HCT116 (cell line): ENCODE measurements around the gene USP43.

ENCODE experiments used
- EZH2 ChIP-seq: fragments of 200-600 bp; sonication (generic); IDR thresholded peaks from 2 replicates; pipeline ENCODE4 v1.6.1; 2017; ENCODE audit warnings: antibody characterized with exemption, mixed run types
- JUND ChIP-seq: IDR thresholded peaks from 2 replicates; pipeline ENCODE4 v1.6.1; 2012
- POLR2A ChIP-seq: IDR thresholded peaks from 2 replicates; pipeline ENCODE4 v1.7.0; 2011; ENCODE audit warnings: borderline replicate concordance; ENCODE audit not compliant: insufficient read depth, insufficient read length; ENCODE audit errors: extremely low read depth
- POLR2AphosphoS5 ChIP-seq: IDR thresholded peaks from 2 replicates; pipeline ENCODE4 v1.6.1; 2011; ENCODE audit warnings: mild to moderate bottlenecking, low read depth, low read length, moderate library complexity
- RAD21 ChIP-seq: IDR thresholded peaks from 2 replicates; pipeline ENCODE4 v1.6.1; 2012; ENCODE audit warnings: low read depth, mild to moderate bottlenecking
- ZNF274 ChIP-seq: fragments of 200-500 bp; sonication (Bioruptor generic); IDR thresholded peaks from 2 replicates; pipeline ENCODE4 v1.6.1; 2014; ENCODE audit warnings: mild to moderate bottlenecking, low read depth, low read length, inconsistent platforms
- TF ChIP-seq, protein P1 (sequence below), 3 experiments: fragments of 200-600 bp in 1 of 3; sonication (generic) in 1 of 3; IDR thresholded peaks in 2 of 3; conservative IDR thresholded peaks in 1 of 3; 2 replicates each; pipeline ENCODE4 v1.5.1; 2012 to 2017; ENCODE audit warnings: low read depth in 2 of 3, low read length in 2 of 3, antibody characterized with exemption in 1 of 3, borderline replicate concordance in 1 of 3, control low read depth in 1 of 3, mild to moderate bottlenecking in 1 of 3, mixed read lengths in 1 of 3, mixed run types in 1 of 3, moderate library complexity in 1 of 3; ENCODE audit not compliant: insufficient read depth in 1 of 3
- TF ChIP-seq, protein P2 (sequence below): IDR thresholded peaks from 2 replicates; pipeline ENCODE4 v1.6.1; 2012

GRCh38 chr17:9726291-9726690 lies 81.0 kb downstream of the USP43 start:
- TF ChIP-seq POLR2A: no peak
- TF ChIP-seq RAD21: no peak
- no peak for TF ChIP-seq EZH2
- no peak for TF ChIP-seq POLR2AphosphoS5
- TF ChIP-seq, protein P1, sequence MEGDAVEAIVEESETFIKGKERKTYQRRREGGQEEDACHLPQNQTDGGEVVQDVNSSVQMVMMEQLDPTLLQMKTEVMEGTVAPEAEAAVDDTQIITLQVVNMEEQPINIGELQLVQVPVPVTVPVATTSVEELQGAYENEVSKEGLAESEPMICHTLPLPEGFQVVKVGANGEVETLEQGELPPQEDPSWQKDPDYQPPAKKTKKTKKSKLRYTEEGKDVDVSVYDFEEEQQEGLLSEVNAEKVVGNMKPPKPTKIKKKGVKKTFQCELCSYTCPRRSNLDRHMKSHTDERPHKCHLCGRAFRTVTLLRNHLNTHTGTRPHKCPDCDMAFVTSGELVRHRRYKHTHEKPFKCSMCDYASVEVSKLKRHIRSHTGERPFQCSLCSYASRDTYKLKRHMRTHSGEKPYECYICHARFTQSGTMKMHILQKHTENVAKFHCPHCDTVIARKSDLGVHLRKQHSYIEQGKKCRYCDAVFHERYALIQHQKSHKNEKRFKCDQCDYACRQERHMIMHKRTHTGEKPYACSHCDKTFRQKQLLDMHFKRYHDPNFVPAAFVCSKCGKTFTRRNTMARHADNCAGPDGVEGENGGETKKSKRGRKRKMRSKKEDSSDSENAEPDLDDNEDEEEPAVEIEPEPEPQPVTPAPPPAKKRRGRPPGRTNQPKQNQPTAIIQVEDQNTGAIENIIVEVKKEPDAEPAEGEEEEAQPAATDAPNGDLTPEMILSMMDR (IDR thresholded peaks at IDR 0.05 in 2 of 3, conservative IDR thresholded peaks at IDR 0.05 in 1 of 3; ENCODE audit: borderline replicate concordance in 1 of 3, insufficient read depth in 1 of 3, low read depth in 2 of 3, low read length in 2 of 3): no peak
- no peak for TF ChIP-seq JUND
- TF ChIP-seq ZNF274: no peak
- TF ChIP-seq, protein P2, sequence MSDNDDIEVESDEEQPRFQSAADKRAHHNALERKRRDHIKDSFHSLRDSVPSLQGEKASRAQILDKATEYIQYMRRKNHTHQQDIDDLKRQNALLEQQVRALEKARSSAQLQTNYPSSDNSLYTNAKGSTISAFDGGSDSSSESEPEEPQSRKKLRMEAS: no peak
